D341Med (cell line): Measurements from ENCODE around the gene ERMP1.
"Not testable (repeated sequence)": the region's sequence is repeated elsewhere in the genome, so short reads cannot be mapped to it uniquely, and the experiment has no call there.

ENCODE experiments used
- DNase-seq: peaks from one replicate; pipeline ENCODE4 v3.0.0; 2012; ENCODE audit warnings: low spot score

The ERMP1 gene, protein sequence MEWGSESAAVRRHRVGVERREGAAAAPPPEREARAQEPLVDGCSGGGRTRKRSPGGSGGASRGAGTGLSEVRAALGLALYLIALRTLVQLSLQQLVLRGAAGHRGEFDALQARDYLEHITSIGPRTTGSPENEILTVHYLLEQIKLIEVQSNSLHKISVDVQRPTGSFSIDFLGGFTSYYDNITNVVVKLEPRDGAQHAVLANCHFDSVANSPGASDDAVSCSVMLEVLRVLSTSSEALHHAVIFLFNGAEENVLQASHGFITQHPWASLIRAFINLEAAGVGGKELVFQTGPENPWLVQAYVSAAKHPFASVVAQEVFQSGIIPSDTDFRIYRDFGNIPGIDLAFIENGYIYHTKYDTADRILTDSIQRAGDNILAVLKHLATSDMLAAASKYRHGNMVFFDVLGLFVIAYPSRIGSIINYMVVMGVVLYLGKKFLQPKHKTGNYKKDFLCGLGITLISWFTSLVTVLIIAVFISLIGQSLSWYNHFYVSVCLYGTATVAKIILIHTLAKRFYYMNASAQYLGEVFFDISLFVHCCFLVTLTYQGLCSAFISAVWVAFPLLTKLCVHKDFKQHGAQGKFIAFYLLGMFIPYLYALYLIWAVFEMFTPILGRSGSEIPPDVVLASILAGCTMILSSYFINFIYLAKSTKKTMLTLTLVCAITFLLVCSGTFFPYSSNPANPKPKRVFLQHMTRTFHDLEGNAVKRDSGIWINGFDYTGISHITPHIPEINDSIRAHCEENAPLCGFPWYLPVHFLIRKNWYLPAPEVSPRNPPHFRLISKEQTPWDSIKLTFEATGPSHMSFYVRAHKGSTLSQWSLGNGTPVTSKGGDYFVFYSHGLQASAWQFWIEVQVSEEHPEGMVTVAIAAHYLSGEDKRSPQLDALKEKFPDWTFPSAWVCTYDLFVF

GRCh38 chr9:5832538-5833529 lies at the start of gene ERMP1:
Gene ERMP1 (minus strand): TSS chr9:5833117. CDS start chr9:5833027, 90 bp downstream.
- peak; percentile 92 for DNase-seq

DNA sequence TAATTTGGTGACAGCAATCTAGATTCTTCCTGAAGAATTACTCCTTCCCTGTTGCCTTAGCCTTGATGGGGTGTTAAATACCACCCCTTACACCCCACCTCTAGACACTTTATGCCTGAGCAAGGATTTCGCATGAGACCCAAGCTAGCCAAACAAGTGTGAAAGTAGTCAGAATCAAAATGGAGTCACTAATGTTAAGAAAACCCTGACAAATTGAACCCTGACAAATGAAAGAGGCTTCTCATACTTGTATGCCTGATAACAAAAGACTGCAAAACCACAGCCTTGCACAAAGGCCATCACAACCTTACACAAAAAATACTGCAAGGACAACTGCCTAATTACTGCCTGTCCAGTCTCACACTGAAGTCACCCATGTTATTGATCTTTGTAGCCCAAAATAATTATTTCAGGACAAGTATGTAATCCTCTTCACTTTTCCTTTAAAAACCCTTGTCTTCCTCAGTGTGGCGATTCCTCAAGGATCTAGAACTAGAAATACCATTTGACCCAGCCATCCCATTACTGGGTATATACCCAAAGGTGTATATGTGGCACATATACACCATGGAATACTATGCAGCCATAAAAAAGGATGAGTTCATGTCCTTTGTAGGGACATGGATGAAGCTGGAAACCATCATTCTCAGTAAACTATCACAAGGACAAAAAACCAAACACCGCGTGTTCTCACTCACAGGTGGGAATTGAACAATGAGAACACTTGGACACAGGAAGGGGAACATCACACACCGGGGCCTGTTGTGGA lies 49.5 kb upstream of the ERMP1 start:
- not testable (repeated sequence) for DNase-seq

GRCh38 chr9:5879419-5880181 lies 46.7 kb upstream of the ERMP1 start:
- no peak for DNase-seq

GRCh38 chr9:5876711-5877110 lies 43.8 kb upstream of the ERMP1 start:
- no peak for DNase-seq

GRCh38 chr9:5876026-5876425 lies 43.1 kb upstream of the ERMP1 start:
- DNase-seq: no peak

- no peak for DNase-seq
Measured at GRCh38 chr9:5874048-5874447, 41.1 kb upstream of the ERMP1 start.

DNA sequence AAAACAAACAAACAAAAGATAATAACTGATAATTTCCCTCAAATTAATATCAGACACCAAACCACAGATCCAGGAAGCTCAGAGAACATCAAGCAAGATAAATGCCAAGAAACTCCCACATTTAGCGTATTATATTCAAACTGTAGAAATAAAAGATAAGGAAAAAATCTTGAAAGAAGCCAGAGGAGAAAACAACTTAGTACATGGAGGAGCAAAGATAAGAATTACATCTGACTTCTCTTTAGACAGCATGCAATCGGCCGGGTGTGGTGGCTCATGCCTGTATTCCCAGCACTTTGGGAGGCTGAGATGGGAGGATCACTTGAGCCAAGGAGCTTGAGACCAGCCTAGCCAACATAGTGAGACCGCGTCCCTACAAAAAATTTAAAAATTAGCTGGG lies 40.5 kb upstream of the ERMP1 start:
- DNase-seq: no peak

GRCh38 chr9:5872511-5872910 lies 39.6 kb upstream of the ERMP1 start:
- DNase-seq: no peak

DNA sequence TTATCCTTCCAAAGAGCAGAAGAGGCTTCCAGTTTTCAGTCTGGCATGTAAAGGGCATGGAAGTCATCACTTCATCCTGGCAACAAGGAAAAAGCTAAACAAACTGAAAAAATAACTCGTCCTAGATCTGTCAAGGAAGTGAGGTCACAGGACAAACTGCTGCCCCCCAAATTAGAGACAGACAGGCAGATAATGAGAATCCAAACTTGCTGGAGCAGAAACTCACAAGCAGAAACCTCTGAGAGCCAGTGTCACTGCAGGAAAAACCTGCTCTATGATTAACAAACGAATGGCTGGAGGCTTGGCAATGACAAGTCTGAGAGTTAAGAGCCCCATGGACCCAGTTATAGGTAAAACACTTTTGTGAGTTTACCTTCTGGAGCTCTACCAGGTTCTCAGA lies 38.9 kb upstream of the ERMP1 start:
- no peak for DNase-seq

DNA sequence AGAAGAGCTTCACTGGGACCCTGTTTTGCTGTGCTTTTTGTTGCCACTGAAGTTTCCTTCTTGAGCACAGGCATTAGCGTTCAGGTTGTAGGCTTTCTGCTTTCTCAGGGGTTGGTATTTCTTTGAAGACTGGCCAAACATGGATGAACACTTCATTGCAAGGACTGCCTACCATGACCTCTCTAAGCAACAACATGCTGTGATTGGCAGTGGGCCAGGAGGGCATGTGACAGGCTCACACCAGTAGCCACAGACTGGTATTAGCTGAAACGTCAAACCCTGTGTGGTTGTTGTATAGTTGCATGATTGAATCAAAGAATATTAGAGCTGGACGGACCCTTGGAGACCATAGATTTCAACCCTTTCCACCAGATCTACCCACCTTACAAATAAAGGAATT lies 37.8 kb upstream of the ERMP1 start:
- no peak for DNase-seq

GRCh38 chr9:5870020-5870339 lies 37.1 kb upstream of the ERMP1 start:
- DNase-seq: no peak

DNA sequence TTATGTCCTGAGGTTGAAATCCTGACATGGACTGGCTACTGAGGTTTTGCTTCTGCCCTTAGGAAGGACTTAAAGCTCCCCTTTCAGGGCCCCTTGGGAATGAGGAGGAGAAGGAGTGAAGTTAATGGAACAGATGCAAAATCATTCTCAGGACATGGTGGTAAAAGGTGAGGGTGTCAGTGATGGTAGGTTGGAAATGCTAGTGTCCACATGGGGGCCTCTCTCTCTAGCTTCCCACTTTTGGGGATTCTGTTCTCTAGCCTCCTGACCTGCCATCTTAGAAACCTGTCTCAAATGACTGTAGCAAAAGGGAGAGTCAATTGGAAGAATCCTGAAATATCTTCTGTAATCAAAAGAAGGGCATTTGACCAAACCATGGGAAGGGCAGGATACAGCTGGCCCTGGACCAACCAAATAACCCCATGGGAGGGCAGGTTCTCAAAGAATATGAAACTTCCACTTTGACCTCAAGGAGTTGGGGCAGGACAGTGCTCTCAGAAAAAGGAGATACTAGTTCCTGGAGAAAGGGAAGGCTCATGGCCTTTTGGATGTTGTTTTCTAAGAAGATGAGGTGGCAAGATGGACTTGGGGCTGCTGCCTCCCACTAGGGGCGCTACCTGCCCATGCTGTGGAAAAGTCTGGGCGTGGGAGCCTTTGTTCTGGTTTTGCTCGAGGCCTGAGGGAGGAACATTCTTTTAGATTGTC lies 36.5 kb upstream of the ERMP1 start:
- DNase-seq: peak; percentile 42

GRCh38 chr9:5868235-5868634 lies 35.3 kb upstream of the ERMP1 start:
- DNase-seq: no peak

DNA sequence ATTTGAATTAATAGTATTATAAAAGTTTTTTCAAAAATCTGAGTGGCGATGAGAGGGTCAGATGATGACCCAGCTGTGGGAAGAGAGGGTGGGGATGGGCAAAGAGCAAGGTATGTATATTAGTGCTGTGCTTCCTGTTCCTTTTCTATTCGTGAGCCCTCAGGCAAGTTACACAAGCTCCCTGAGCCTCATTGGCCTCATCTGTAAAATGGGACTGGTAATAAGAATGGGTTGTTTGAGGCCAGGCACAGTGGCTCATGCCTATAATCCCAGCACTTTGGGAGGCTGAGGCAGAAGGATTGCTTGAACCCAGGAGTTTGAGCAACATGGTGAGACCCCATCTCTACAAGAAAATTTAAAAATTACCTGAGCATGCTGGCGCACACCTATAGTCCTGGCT lies 33.8 kb upstream of the ERMP1 start:
- no peak for DNase-seq

- DNase-seq: no peak
Measured at GRCh38 chr9:5866272-5866671, 33.4 kb upstream of the ERMP1 start.

DNA sequence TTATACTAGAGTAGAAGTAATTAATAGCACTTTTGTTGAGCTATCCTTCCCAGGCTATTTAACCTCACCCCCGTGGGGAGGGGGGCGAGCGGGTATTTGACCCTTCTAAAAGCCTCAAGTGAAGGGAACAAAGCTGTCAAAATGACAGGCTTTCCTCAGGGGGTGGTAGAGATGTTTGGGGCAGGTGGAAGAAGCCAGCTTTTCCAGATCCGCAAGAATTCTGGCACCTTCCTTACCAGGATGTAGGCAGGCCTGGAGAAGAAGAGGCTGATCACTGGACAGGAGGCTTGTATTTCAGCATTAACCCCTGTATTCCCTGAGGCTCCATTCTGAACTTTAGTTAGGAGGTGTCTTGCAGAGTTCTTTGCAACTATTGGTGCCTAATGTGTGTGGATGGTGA lies 31.5 kb upstream of the ERMP1 start:
- DNase-seq: no peak

GRCh38 chr9:5863092-5863746 lies 30.3 kb upstream of the ERMP1 start:
- no peak for DNase-seq

- no peak for DNase-seq
Measured at GRCh38 chr9:5858833-5859232, 25.9 kb upstream of the ERMP1 start.

- no peak for DNase-seq
Measured at GRCh38 chr9:5857928-5858327, 25.0 kb upstream of the ERMP1 start.
